DOHH2 (cell line): ENCODE measurements around the gene STRA6.

Experiments
- H3F3A ChIP-seq: fragments of 200-600 bp; sonication (generic), shearing (Covaris generic); 2 replicates; pipeline ENCODE4 v1.6.0; 2016; ENCODE audit warnings: antibody characterized with exemption, mild to moderate bottlenecking; ENCODE audit not compliant: control insufficient read depth, insufficient read depth
- H3K27ac ChIP-seq: fragments of 200-600 bp; sonication (generic); 2 replicates; pipeline ENCODE4 v1.5.1; 2014; ENCODE audit warnings: low read depth, mild to moderate bottlenecking, low read length, moderate library complexity
- H3K27me3 ChIP-seq: fragments of 200-600 bp; sonication (generic); 2 replicates; pipeline ENCODE4 v1.6.1; 2014; ENCODE audit warnings: mild to moderate bottlenecking, low read length, mixed read lengths; ENCODE audit not compliant: control insufficient read depth
- H3K36me3 ChIP-seq: fragments of 200-600 bp; sonication (generic); 2 replicates; pipeline ENCODE4 v1.6.1; 2014; ENCODE audit warnings: mild to moderate bottlenecking, low read length, moderate library complexity, mixed read lengths; ENCODE audit not compliant: control insufficient read depth
- H3K4me1 ChIP-seq: fragments of 200-600 bp; sonication (generic); 2 replicates; pipeline ENCODE4 v1.6.1; 2014; ENCODE audit warnings: mild to moderate bottlenecking, low read length, mixed read lengths; ENCODE audit not compliant: control insufficient read depth
- H3K4me2 ChIP-seq: fragments of 200-600 bp; sonication (generic); 2 replicates; pipeline ENCODE4 v1.6.0; 2014; ENCODE audit warnings: mild to moderate bottlenecking, low read length, moderate library complexity
- H3K4me3 ChIP-seq: fragments of 200-600 bp; sonication (generic); 2 replicates; pipeline ENCODE4 v1.5.1; 2014; ENCODE audit warnings: mild to moderate bottlenecking, low read length, mixed read lengths
- H3K79me2 ChIP-seq: fragments of 200-600 bp; sonication (generic); 2 replicates; pipeline ENCODE4 v1.6.1; 2014; ENCODE audit warnings: mild to moderate bottlenecking, low read length, mixed read lengths; ENCODE audit not compliant: control insufficient read depth
- H3K9me2 ChIP-seq: fragments of 200-600 bp; sonication (generic); replicated peaks from 2 replicates; pipeline ENCODE4 v1.6.1; 2014; ENCODE audit warnings: mild to moderate bottlenecking, low read length, mixed read lengths; ENCODE audit not compliant: control insufficient read depth
- H3K9me3 ChIP-seq: fragments of 200-600 bp; sonication (generic); 2 replicates; pipeline ENCODE4 v1.6.1; 2014; ENCODE audit warnings: antibody characterized with exemption, low read length, mixed read lengths; ENCODE audit not compliant: control insufficient read depth, insufficient read depth
- H4K20me1 ChIP-seq: fragments of 200-600 bp; sonication (generic); 2 replicates; pipeline ENCODE4 v1.6.0; 2014; ENCODE audit warnings: low read depth, mild to moderate bottlenecking, antibody characterized with exemption, low read length, moderate library complexity; ENCODE audit not compliant: control insufficient read depth, insufficient read depth
- EZH2phosphoT487 ChIP-seq: fragments of 200-600 bp; sonication (generic); IDR thresholded peaks from 2 replicates; pipeline ENCODE4 v1.6.1; 2017; ENCODE audit warnings: borderline replicate concordance, mild to moderate bottlenecking, antibody characterized with exemption, low read length, moderate library complexity, mixed read lengths
- TF ChIP-seq, protein P1 (sequence below): fragments of 200-600 bp; sonication (generic); IDR thresholded peaks from one replicate; pipeline ENCODE4 v1.5.1; 2014; ENCODE audit warnings: antibody characterized with exemption, mild to moderate bottlenecking, low read depth, low read length; ENCODE audit not compliant: poor library complexity, severe bottlenecking

The STRA6 gene

DNA sequence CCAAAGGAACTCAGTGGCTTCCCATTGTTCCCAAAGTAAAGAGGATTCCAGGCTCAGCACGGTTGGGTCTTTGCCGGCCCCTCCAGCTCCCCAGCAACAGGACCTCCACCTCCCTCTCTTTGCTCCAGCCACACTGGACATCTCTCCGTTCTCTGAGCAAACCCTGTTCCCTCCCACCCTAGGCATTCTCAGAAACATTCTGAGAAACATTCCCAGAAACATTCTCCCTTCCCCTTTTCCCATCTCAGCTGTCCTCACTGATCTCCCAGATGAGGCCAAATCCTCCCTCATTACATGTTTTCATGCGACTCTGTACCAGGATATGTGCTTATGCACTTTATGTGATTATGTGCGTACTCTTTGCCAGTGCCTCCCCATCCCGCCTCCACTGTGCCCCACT lies 47.7 kb upstream of the STRA6 start:
- Histone ChIP-seq H3K9me3 (no peaks in the 10 kb centered on the region), H3K4me2 (no peak overlapping the region), H4K20me1 (no peaks in the 10 kb centered on the region), H3K79me2 (no peaks in the 10 kb centered on the region), H3F3A (no peaks in the 10 kb centered on the region), H3K27ac (no peak overlapping the region), H3K27me3 (peaks cover 6% of the 10 kb centered on the region; the same call in 1 of the 2 replicates), H3K36me3 (no peaks in the 10 kb centered on the region), H3K9me2 (no peaks in the 10 kb centered on the region), H3K4me1 (peaks cover 4% of the 10 kb centered on the region; the same call in 1 of the 2 replicates), H3K4me3 (no peak overlapping the region)
- TF ChIP-seq, protein P1, sequence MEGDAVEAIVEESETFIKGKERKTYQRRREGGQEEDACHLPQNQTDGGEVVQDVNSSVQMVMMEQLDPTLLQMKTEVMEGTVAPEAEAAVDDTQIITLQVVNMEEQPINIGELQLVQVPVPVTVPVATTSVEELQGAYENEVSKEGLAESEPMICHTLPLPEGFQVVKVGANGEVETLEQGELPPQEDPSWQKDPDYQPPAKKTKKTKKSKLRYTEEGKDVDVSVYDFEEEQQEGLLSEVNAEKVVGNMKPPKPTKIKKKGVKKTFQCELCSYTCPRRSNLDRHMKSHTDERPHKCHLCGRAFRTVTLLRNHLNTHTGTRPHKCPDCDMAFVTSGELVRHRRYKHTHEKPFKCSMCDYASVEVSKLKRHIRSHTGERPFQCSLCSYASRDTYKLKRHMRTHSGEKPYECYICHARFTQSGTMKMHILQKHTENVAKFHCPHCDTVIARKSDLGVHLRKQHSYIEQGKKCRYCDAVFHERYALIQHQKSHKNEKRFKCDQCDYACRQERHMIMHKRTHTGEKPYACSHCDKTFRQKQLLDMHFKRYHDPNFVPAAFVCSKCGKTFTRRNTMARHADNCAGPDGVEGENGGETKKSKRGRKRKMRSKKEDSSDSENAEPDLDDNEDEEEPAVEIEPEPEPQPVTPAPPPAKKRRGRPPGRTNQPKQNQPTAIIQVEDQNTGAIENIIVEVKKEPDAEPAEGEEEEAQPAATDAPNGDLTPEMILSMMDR: no peak
- no peak for TF ChIP-seq EZH2phosphoT487

DNA sequence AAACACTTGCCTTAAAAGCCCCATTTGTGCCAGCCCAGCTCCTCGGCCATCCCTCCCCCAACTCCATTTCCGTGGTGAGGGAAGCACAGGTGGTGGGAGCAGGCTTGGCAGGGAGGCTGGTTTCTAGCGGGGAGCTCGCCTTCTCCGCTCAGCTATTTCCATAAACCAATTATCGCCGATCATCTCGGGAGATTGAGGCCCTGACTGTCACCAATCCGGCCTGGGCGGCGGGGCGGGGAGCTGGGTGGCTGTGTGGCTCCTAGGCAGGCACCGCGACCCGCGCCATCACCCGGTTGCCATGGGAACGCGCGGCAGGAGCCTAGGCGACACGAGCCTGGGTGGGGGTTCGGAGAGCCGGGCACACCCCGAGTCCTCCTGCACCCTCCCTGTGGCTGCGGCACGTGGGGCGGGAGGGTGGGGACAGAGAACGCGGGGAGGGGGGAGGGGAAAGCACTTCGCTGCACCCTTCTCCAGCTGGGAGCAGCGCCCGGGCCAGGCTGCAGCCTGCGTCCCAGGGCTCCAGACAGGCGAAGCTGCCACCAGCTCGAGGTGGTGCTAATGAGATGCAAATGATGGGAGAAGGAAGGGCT lies 42.9 kb upstream of the STRA6 start:
- no peak overlapping the region for H3K27ac ChIP-seq

DNA sequence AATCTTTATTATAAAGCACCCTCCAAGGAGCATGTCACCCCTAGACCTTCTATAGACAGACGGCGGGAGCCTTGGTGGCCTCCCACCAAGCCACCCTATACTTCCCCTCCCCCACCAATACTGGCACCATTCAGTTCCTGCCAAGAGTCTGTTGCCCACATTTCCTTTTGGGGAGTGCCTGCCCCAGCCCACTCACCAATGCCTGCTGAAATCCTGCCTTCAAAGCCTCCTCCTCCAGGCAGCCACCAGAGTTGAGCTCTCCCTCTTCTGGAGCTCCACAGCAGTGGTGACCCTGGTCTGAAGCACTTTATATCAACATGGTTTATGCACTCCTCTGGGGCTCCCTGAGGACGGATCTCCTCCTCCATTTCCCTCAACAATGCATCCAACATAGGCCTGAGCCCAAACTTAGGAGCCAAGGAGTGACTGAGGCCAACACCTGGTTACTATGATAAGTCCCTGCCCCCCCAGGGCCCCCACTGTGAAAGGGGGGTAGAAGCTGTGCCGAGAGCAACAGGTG lies 42.3 kb upstream of the STRA6 start:
- Histone ChIP-seq H3K79me2 (no peaks in the 10 kb centered on the region), H3K9me2 (no peaks in the 10 kb centered on the region), H3K4me1 (no peaks in the 10 kb centered on the region), H3K4me2 (no peak overlapping the region), H3K27ac (no peak overlapping the region), H3K36me3 (no peaks in the 10 kb centered on the region), H3K4me3 (no peak overlapping the region), H4K20me1 (no peaks in the 10 kb centered on the region), H3K27me3 (no peaks in the 10 kb centered on the region), H3F3A (no peaks in the 10 kb centered on the region), H3K9me3 (no peaks in the 10 kb centered on the region)
- TF ChIP-seq, protein P1: no peak
- TF ChIP-seq EZH2phosphoT487: no peak

More for the DNA sequence above, 42.9 kb upstream of the STRA6 start:
- no peak overlapping the region for H3K4me3 ChIP-seq
- no peak overlapping the region for H3K4me2 ChIP-seq
- no peaks in the 10 kb centered on the region for H3K4me1 ChIP-seq
- H3K79me2 ChIP-seq: no peaks in the 10 kb centered on the region
- H3F3A ChIP-seq: no peaks in the 10 kb centered on the region
- H4K20me1 ChIP-seq: no peaks in the 10 kb centered on the region
- no peaks in the 10 kb centered on the region for H3K36me3 ChIP-seq
- no peaks in the 10 kb centered on the region for H3K27me3 ChIP-seq
- TF ChIP-seq, protein P1: no peak
- no peak for TF ChIP-seq EZH2phosphoT487
- H3K9me3 ChIP-seq: no peaks in the 10 kb centered on the region
- no peaks in the 10 kb centered on the region for H3K9me2 ChIP-seq
